Activated B cell treated with CpG ODN at 0.5 μM for 24 hours (primary cell): ENCODE results near the gene PRIMPOL. TPM values are rescaled to one million over a fixed set of nuclear protein-coding genes. Genes with fewer than 3 reads are reported as not detected.
"Not testable (repeated sequence)": the region's sequence is repeated elsewhere in the genome, so short reads cannot be mapped to it uniquely, and the experiment has no call there.

Experiments used
- ATAC-seq: fragments of 200-7000 bp; cut with Tn5 transposase; one replicate; pipeline ENCODE4 v1.10.0; 2021; ENCODE audit warnings: low read depth, mild to moderate bottlenecking, moderate library complexity
- CTCF ChIA-PET: fragments of 350-600 bp; sonication (Branson Sonifier 250); formaldehyde crosslinking; loops from one replicate; lab custom pipeline; 2021; ENCODE audit warnings: antibody characterized with exemption; lab: Charles Lee
- POLR2A ChIA-PET: fragments of 350-600 bp; sonication (Branson Sonifier 250); formaldehyde crosslinking; loops from one replicate; lab custom pipeline; 2021; ENCODE audit warnings: antibody characterized with exemption; lab: Charles Lee
- DNase-seq: peaks from one replicate; pipeline ENCODE4 v3.0.0; 2022
- H3K27ac Mint-ChIP-seq: one replicate; pipeline ENCODE4 v1.8.0; 2020; ENCODE audit warnings: mixed read lengths
- H3K27me3 Mint-ChIP-seq: one replicate; pipeline ENCODE4 v1.8.0; 2021; ENCODE audit warnings: mixed read lengths
- H3K36me3 Mint-ChIP-seq: one replicate; pipeline ENCODE4 v1.8.0; 2021; ENCODE audit warnings: low read depth, mixed read lengths
- H3K4me1 Mint-ChIP-seq: one replicate; pipeline ENCODE4 v1.8.0; 2021; ENCODE audit warnings: mixed read lengths
- H3K4me3 Mint-ChIP-seq: one replicate; pipeline ENCODE4 v1.8.0; 2020; ENCODE audit warnings: mild to moderate bottlenecking, mixed read lengths
- H3K9me3 Mint-ChIP-seq: one replicate; pipeline ENCODE4 v1.8.0; 2020; ENCODE audit warnings: mixed read lengths
- intact Hi-C: fragments of 100-400 bp; cut with micrococcal nuclease; formaldehyde crosslinking; loops from one replicate; pipeline ENCODE4 v1.15.1; 2024
- total RNA-seq: library from RNA; stranded (reverse); gene quantifications from 2 replicates; pipeline ENCODE4 v1.2.3, GENCODE V29; 2022
- TF ChIP-seq, protein P1 (sequence below): fragments of 200-600 bp; IDR thresholded peaks from one replicate; pipeline ENCODE4 v1.8.0; 2022; ENCODE audit warnings: antibody characterized with exemption, mild to moderate bottlenecking

PRIMPOL gene
- total RNA-seq, 1 donor from 2014 or later, result 11.6 TPM

DNA sequence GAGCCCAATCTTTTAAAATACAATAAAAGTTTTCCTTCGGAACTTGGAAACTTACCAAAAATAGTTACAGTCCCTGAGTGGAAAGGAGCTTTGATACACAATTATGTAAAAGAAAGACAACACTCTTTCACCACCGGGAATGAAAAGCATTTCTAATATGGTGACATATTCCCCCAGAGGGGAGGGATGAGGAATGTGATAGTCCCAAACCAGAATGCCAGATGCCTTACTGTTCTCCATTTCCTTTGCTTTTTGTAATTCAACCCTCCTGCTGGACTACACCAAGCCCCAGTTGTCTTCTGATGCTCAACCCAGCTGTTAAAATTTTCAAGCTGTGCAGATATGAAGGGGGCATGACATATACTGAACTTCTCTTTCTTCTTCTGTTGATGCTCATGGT is 4.1 kb downstream of the PRIMPOL start:
- no peak overlapping the region for H3K27ac Mint-ChIP-seq
- ChIA-PET CTCF (no interaction called here), POLR2A (interaction anchor here (0.6 kb wide), 1 partner anchor 867 kb away, joined by 3 read pairs; no protein-coding TSS in a partner anchor)
- no peaks in the 10 kb centered on the region for H3K9me3 Mint-ChIP-seq
- no peak overlapping the region for H3K4me3 Mint-ChIP-seq
- peaks cover 9% of the 10 kb centered on the region for H3K36me3 Mint-ChIP-seq
- no peak for ATAC-seq
- intact Hi-C loops, result no loop called here
- no peaks in the 10 kb centered on the region for H3K27me3 Mint-ChIP-seq
- H3K4me1 Mint-ChIP-seq, result peaks cover 22% of the 10 kb centered on the region
- TF ChIP-seq, protein P1, sequence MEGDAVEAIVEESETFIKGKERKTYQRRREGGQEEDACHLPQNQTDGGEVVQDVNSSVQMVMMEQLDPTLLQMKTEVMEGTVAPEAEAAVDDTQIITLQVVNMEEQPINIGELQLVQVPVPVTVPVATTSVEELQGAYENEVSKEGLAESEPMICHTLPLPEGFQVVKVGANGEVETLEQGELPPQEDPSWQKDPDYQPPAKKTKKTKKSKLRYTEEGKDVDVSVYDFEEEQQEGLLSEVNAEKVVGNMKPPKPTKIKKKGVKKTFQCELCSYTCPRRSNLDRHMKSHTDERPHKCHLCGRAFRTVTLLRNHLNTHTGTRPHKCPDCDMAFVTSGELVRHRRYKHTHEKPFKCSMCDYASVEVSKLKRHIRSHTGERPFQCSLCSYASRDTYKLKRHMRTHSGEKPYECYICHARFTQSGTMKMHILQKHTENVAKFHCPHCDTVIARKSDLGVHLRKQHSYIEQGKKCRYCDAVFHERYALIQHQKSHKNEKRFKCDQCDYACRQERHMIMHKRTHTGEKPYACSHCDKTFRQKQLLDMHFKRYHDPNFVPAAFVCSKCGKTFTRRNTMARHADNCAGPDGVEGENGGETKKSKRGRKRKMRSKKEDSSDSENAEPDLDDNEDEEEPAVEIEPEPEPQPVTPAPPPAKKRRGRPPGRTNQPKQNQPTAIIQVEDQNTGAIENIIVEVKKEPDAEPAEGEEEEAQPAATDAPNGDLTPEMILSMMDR, result no peak
- no peak for DNase-seq

DNA sequence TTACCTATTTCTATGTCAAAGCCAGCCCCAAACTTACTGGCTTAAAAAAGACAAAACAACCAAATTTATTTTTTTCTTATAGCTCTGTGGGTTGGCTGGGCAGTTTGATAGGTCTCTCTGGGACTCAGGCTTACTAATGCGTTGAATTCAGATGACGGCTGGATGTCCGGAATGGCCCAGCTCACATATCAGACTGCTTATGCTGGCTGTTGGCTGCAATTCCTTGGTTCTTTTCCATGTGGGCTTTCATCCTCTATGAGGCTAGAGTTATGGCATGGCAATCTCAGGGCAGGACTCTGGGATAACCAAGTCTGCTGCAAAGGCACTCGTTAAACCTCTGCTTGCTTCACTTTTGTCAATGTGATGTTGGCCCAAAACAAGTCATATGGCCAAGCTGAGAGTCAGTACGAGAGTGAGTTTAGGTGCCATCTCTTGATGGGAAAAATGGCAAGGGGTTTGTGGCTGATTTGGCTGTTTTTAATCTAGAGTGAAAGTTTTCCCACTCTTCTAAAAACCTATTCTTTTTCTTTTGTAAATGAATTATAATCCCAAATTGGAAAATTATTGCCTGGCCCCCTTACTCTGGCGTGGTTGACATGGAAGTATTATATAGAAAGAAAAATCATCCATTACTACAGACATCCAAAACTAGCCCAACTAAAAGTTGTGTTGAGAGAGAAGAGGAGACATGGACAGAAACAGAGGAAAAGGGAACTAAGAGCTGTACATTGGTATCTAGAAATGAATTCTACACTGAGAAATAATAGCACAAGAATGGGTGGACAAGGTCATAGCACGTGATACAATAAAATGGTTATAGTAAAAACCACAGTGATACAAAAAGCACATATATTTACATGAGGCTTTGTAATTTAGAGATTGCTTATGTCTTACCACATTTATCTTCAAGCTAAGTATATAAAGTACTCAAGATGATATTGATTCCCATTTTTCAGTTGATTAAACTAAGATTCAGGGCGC is 6.6 kb downstream of the PRIMPOL start:
- TF ChIP-seq, protein P1, result no peak
- Mint-ChIP-seq H3K27me3 (no peaks in the 10 kb centered on the region), H3K9me3 (no peaks in the 10 kb centered on the region), H3K4me1 (peaks cover 13% of the 10 kb centered on the region), H3K27ac (no peak overlapping the region), H3K4me3 (no peak overlapping the region), H3K36me3 (peaks cover 14% of the 10 kb centered on the region)
- CTCF ChIA-PET, result no interaction called here
- ATAC-seq, result no peak
- intact Hi-C loops, result no loop called here
- no peak for DNase-seq
- POLR2A ChIA-PET, result interaction anchor here (0.5 kb wide), 1 partner anchor 546 kb away, joined by 4 read pairs; no protein-coding TSS in a partner anchor

DNA sequence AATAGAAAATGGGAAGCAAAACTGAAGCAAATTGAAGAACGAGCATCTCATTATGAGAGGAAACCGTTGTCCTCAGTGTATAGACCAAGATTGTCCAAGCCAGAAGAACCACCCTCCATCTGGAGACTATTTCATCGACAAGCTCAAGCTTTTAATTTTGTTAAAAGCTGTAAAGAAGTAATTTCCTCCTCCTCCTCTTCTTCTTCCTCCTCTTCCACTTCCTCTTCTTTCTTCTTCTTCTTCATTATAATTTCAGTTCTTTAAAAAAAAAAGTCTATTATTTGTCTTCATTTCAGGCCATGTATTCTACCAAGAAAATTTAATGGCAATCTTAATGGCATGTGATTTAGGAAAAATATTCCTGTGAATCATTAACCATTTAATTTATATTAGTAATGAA is 7.6 kb downstream of the PRIMPOL start:
- POLR2A ChIA-PET, result no interaction called here
- intact Hi-C loops, result no loop called here
- Mint-ChIP-seq H3K27ac (no peak overlapping the region), H3K4me1 (peaks cover 14% of the 10 kb centered on the region), H3K4me3 (no peak overlapping the region), H3K9me3 (no peaks in the 10 kb centered on the region), H3K36me3 (peaks cover 14% of the 10 kb centered on the region), H3K27me3 (no peaks in the 10 kb centered on the region)
- DNase-seq (no peak), ATAC-seq (no peak)
- TF ChIP-seq, protein P1, result no peak
- CTCF ChIA-PET, result no interaction called here

DNA sequence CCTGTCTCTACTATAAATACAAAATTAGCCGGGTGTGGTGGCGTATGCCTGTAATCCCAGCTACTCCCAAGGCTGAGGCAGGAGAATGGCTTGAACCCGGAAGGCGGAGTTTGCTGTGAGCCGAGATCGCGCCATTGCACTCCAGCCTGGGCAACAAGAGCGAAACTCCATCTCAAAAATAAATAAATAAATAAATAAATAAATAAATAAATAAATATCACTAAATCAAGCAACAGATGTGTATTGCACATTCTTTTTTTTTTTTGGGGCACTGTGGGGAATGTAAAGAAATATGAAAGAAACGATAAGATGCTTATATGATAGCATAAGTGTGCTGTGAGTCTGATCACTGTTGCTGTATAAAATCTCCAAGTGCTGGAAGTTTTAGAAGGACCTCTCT is 8.3 kb downstream of the PRIMPOL start:
- H3K4me3 Mint-ChIP-seq, H3K27ac Mint-ChIP-seq, DNase-seq, H3K9me3 Mint-ChIP-seq, CTCF ChIA-PET, intact Hi-C loops, ATAC-seq, H3K27me3 Mint-ChIP-seq: not testable (repeated sequence)
- POLR2A ChIA-PET, result interaction anchor here (0.5 kb wide), 1 partner anchor 198 kb away, joined by 4 read pairs; no protein-coding TSS in a partner anchor
- Mint-ChIP-seq H3K4me1 (peaks cover 17% of the 10 kb centered on the region), H3K36me3 (peaks cover 14% of the 10 kb centered on the region)

DNA sequence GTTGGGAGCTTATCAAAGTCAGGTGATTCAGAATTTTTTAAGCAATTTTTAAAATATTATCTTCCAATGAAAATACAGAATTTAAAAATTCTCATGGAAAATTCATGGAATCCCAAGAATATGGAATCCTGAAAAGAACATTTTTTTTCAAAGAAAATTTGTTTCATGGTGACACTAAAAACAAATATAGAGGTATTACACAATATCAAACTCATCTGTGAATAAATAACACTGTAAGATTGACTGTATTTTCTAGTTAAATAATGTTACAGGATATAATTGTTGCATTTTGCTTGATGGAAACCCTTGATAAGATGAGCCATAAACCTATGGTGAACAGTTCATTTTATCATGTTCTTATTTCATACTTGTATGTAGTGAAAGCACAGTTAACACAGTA is 11.4 kb downstream of the PRIMPOL start:
- ChIA-PET CTCF (no interaction called here), POLR2A (interaction anchor here (1.0 kb wide), 1 partner anchor 12 kb away, joined by 3 read pairs; the partner anchor contains the start of genes CASP3 and PRIMPOL)
- H3K4me1 Mint-ChIP-seq, result peaks cover 17% of the 10 kb centered on the region
- intact Hi-C loops, result loop anchor here (5.0 kb wide), 1 partner anchor 41 kb away; no protein-coding TSS in a partner anchor
- TF ChIP-seq, protein P1, result no peak
- no peak for ATAC-seq
- H3K36me3 Mint-ChIP-seq, result peaks cover 13% of the 10 kb centered on the region
- H3K27ac Mint-ChIP-seq, result no peak overlapping the region
- H3K9me3 Mint-ChIP-seq, result no peaks in the 10 kb centered on the region
- no peaks in the 10 kb centered on the region for H3K27me3 Mint-ChIP-seq
- no peak for DNase-seq
- H3K4me3 Mint-ChIP-seq, result no peak overlapping the region
